Measurements from ENCODE around the gene CCDC200. TPM values are rescaled to one million over a fixed set of nuclear protein-coding genes. Genes with fewer than 3 reads are reported as not detected.

CCDC200 gene
- total RNA-seq, 1 experiment from 2014 or later = not detected

DNA sequence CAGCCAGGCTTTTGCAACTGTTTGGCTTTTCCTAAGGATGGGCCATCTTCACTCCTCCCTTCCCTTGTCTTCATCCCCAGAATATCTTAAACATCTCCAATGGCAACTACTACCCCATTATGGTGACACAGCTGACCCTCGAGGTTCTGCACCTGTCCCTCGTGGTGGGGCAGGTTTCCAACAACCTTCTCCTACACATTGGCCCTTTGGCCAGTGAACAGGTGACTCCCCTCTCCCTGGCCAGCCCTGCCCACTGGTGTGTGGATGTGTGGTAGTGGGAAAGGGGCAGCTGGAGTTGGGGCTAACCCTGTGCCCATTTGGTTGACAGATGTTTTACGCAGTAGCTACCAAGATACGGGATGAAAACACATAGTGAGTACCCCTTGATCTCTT is 12.1 kb downstream of the CCDC200 start:
- Histone ChIP-seq H3K27me3 (replicated peaks; ENCODE audit: insufficient read depth, low read depth, low read length, poor library complexity) (no peaks in the 10 kb centered on the region), H3K4me3 (ENCODE audit: low read depth, low read length, poor library complexity, severe bottlenecking) (no peak overlapping the region), H3K36me3 (ENCODE audit: insufficient read depth, low read length, poor library complexity, severe bottlenecking) (no peaks in the 10 kb centered on the region), H3K27ac (ENCODE audit: low read depth, low read length, poor library complexity, severe bottlenecking) (no peak overlapping the region), H3K9me3 (ENCODE audit: low read depth, low read length, poor library complexity, severe bottlenecking) (no peaks in the 10 kb centered on the region), H3K4me1 (ENCODE audit: insufficient read depth, low read length, poor library complexity, severe bottlenecking) (no peaks in the 10 kb centered on the region)
- intact Hi-C loops (cut with micrococcal nuclease; ENCODE audit: unreplicated experiment) = no loop called here
- no peak for TF ChIP-seq EZH2 (IDR thresholded peaks at IDR 0.05; ENCODE audit: borderline replicate concordance, low read depth, low read length, poor library complexity, severe bottlenecking)
- TF ChIP-seq, protein P1, sequence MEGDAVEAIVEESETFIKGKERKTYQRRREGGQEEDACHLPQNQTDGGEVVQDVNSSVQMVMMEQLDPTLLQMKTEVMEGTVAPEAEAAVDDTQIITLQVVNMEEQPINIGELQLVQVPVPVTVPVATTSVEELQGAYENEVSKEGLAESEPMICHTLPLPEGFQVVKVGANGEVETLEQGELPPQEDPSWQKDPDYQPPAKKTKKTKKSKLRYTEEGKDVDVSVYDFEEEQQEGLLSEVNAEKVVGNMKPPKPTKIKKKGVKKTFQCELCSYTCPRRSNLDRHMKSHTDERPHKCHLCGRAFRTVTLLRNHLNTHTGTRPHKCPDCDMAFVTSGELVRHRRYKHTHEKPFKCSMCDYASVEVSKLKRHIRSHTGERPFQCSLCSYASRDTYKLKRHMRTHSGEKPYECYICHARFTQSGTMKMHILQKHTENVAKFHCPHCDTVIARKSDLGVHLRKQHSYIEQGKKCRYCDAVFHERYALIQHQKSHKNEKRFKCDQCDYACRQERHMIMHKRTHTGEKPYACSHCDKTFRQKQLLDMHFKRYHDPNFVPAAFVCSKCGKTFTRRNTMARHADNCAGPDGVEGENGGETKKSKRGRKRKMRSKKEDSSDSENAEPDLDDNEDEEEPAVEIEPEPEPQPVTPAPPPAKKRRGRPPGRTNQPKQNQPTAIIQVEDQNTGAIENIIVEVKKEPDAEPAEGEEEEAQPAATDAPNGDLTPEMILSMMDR (conservative IDR thresholded peaks at IDR 0.05; ENCODE audit: low read depth, low read length) = no peak
- DNase-seq (ENCODE audit: low spot score) = no peak
- POLR2A ChIA-PET (ENCODE audit: low non-redundant PET) = no interaction called here
- BruUV-seq (replicated peaks) = no TSS peak
- CTCF ChIA-PET = no interaction called here

DNA sequence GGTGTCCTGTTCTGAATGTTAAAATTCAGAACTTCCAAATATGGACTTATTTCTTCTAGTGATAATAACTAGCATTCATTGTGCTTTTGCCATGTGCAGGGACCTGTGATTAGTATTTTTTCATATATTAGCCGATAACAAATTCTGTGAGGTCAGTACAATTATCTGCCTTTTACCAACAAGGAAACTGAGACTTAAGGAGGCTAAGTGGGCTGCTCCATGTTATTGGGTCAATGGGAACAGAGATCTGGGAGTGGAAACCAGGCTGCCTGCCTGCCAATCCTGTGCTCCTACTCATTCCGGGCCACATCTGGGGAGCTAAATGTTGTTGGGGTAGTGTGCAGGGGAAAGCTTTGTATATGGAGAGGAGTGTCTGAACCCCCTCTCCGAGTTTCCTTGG is 13.1 kb downstream of the CCDC200 start:
- Histone ChIP-seq H3K27ac (ENCODE audit: low read depth, low read length, poor library complexity, severe bottlenecking) (no peak overlapping the region), H3K9me3 (ENCODE audit: low read depth, low read length, poor library complexity, severe bottlenecking) (no peaks in the 10 kb centered on the region), H3K36me3 (ENCODE audit: insufficient read depth, low read length, poor library complexity, severe bottlenecking) (no peaks in the 10 kb centered on the region), H3K4me1 (ENCODE audit: insufficient read depth, low read length, poor library complexity, severe bottlenecking) (no peaks in the 10 kb centered on the region), H3K4me3 (ENCODE audit: low read depth, low read length, poor library complexity, severe bottlenecking) (no peak overlapping the region), H3K27me3 (replicated peaks; ENCODE audit: insufficient read depth, low read depth, low read length, poor library complexity) (no peaks in the 10 kb centered on the region)
- DNase-seq (ENCODE audit: low spot score) = no peak
- BruUV-seq (replicated peaks) = no TSS peak
- TF ChIP-seq, protein P1 (conservative IDR thresholded peaks at IDR 0.05; ENCODE audit: low read depth, low read length) = no peak
- TF ChIP-seq EZH2 (IDR thresholded peaks at IDR 0.05; ENCODE audit: borderline replicate concordance, low read depth, low read length, poor library complexity, severe bottlenecking) = no peak
- intact Hi-C loops (cut with micrococcal nuclease; ENCODE audit: unreplicated experiment) = no loop called here
- POLR2A ChIA-PET (ENCODE audit: low non-redundant PET) = no interaction called here
- CTCF ChIA-PET = no interaction called here

DNA sequence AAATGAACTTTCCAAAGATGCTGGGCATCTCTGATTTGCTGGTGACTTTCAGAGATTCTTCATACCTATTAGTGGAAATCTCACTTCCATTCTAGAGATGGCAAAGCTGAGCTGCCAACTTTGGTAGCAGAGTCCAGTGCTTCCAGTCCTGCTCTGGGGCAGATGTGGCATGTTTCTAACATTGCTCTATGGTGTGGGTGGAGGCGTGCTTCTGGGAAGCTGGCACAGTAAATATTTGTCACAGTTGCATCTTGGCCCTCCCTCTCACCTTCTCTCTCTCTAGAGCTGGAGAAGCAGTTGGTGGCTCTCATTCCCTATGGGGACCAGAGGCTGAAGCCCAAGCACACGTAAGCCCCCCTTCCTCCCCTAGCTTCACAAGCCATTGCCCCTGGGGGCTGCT is 14.9 kb downstream of the CCDC200 start:
- intact Hi-C loops (cut with micrococcal nuclease; ENCODE audit: unreplicated experiment) = no loop called here
- ChIA-PET CTCF (interaction anchor here (0.5 kb wide), 1 partner anchor 190 kb away, joined by 3 read pairs; no protein-coding TSS in a partner anchor), POLR2A (ENCODE audit: low non-redundant PET) (no interaction called here)
- H3K4me1 ChIP-seq (ENCODE audit: insufficient read depth, low read length, poor library complexity, severe bottlenecking) = no peaks in the 10 kb centered on the region
- H3K9me3 ChIP-seq (ENCODE audit: low read depth, low read length, poor library complexity, severe bottlenecking) = no peaks in the 10 kb centered on the region
- no peaks in the 10 kb centered on the region for H3K27me3 ChIP-seq (replicated peaks; ENCODE audit: insufficient read depth, low read depth, low read length, poor library complexity)
- BruUV-seq (replicated peaks) = no TSS peak
- H3K4me3 ChIP-seq (ENCODE audit: low read depth, low read length, poor library complexity, severe bottlenecking) = no peak overlapping the region
- TF ChIP-seq, protein P1 (conservative IDR thresholded peaks at IDR 0.05; ENCODE audit: low read depth, low read length) = no peak
- no peak for DNase-seq (ENCODE audit: low spot score)
- no peaks in the 10 kb centered on the region for H3K36me3 ChIP-seq (ENCODE audit: insufficient read depth, low read length, poor library complexity, severe bottlenecking)
- no peak overlapping the region for H3K27ac ChIP-seq (ENCODE audit: low read depth, low read length, poor library complexity, severe bottlenecking)
